Stimulated activated naive CD4-positive, alpha-beta T cell (primary cell): ENCODE data around the gene WEE2.
"Not testable (repeated sequence)": the region's sequence is repeated elsewhere in the genome, so short reads cannot be mapped to it uniquely, and the experiment has no call there.

Experiments
- DNase-seq, 6 experiments: peaks; one replicate each; lab custom pipeline; 2025; lab: John Stamatoyannopoulos, UW

WEE2 gene

GRCh38 chr7:141708351-141708750 lies at the start of gene WEE2:
Gene WEE2, plus strand, starts transcription at chr7:141708353. Its CDS starts 406 bp downstream, at chr7:141708759.
- DNase-seq: no peak

- DNase-seq: no peak
Measured at GRCh38 chr7:141659501-141659900, 48.7 kb upstream of the WEE2 start.

GRCh38 chr7:141660259-141660658 lies 47.9 kb upstream of the WEE2 start:
- DNase-seq: no peak

GRCh38 chr7:141663081-141663849 lies 44.9 kb upstream of the WEE2 start:
- no peak for DNase-seq

GRCh38 chr7:141664450-141664849 lies 43.7 kb upstream of the WEE2 start:
- no peak for DNase-seq

GRCh38 chr7:141665208-141666035 lies 42.7 kb upstream of the WEE2 start:
- DNase-seq: no peak

GRCh38 chr7:141666071-141666470 lies 42.1 kb upstream of the WEE2 start:
- no peak for DNase-seq

- no peak for DNase-seq
Measured at GRCh38 chr7:141668853-141669252, 39.3 kb upstream of the WEE2 start.

- no peak for DNase-seq
Measured at GRCh38 chr7:141671705-141672496, 36.3 kb upstream of the WEE2 start.

- DNase-seq: no peak
Measured at GRCh38 chr7:141673346-141673745, 34.8 kb upstream of the WEE2 start.

GRCh38 chr7:141674171-141674671 lies 33.9 kb upstream of the WEE2 start:
- DNase-seq: no peak

- no peak for DNase-seq
Measured at GRCh38 chr7:141674702-141675101, 33.5 kb upstream of the WEE2 start.

GRCh38 chr7:141675436-141676215 lies 32.5 kb upstream of the WEE2 start:
- no peak for DNase-seq

GRCh38 chr7:141676618-141677017 lies 31.5 kb upstream of the WEE2 start:
- DNase-seq: no peak

- no peak for DNase-seq
Measured at GRCh38 chr7:141679014-141679413, 29.1 kb upstream of the WEE2 start.

- no peak for DNase-seq
Measured at GRCh38 chr7:141685285-141686023, 22.7 kb upstream of the WEE2 start.

- DNase-seq: no peak
Measured at GRCh38 chr7:141686074-141686473, 22.1 kb upstream of the WEE2 start.

GRCh38 chr7:141686670-141687069 lies 21.5 kb upstream of the WEE2 start:
- no peak for DNase-seq

- no peak for DNase-seq
Measured at GRCh38 chr7:141688043-141688442, 20.1 kb upstream of the WEE2 start.

GRCh38 chr7:141689072-141689825 lies 18.9 kb upstream of the WEE2 start:
- DNase-seq: not testable (repeated sequence)
